Upper lobe of left lung (tissue), 6 donors: Measurements from ENCODE around the gene SNX1. TPM values are rescaled to one million over a fixed set of nuclear protein-coding genes. Genes with fewer than 3 reads are reported as not detected.

ENCODE experiments used
- ATAC-seq, 2 donors: fragments of 200-7000 bp; cut with Tn5 transposase; one replicate each; pipeline ENCODE4 v1.9.1; 2022; ENCODE audit warnings: mild to moderate bottlenecking in 2 of 2, moderate library complexity in 2 of 2; ENCODE audit not compliant: low FRiP score in 2 of 2
- DNase-seq, 2 donors: peaks; one replicate each; pipeline ENCODE4 v3.0.0-alpha.2; 2019 to 2020
- H3K27ac ChIP-seq, 4 donors: fragments of 200-600 bp; sonication (generic); one replicate each; pipeline ENCODE4 v1.5.1; 2016 to 2019
- H3K27me3 ChIP-seq, 4 donors: fragments of 200-600 bp; sonication (generic); one replicate each; pipeline ENCODE4 v1.5.1; 2017 to 2019
- H3K36me3 ChIP-seq, 4 donors: fragments of 200-600 bp; sonication (generic); one replicate each; pipeline ENCODE4 v1.5.1; 2016 to 2019
- H3K4me1 ChIP-seq, 4 donors: fragments of 200-600 bp; sonication (generic); one replicate each; pipeline ENCODE4 v1.5.1; 2018 to 2019
- H3K4me3 ChIP-seq, 4 donors: fragments of 200-600 bp; sonication (generic); one replicate each; pipeline ENCODE4 v1.5.1; 2017 to 2019; ENCODE audit warnings: mild to moderate bottlenecking in 2 of 4, moderate library complexity in 1 of 4
- H3K9me3 ChIP-seq, 4 donors: fragments of 200-600 bp; sonication (generic); one replicate each; pipeline ENCODE4 v1.5.1; 2018 to 2019
- EP300 ChIP-seq, 4 donors: sonication (generic); formaldehyde crosslinking; IDR thresholded peaks; one replicate each; pipeline ENCODE4 v1.5.1; 2017; ENCODE audit warnings: antibody characterized with exemption in 4 of 4, control low read depth in 2 of 4
- POLR2A ChIP-seq, 4 donors: fragments of 450-650 bp; IDR thresholded peaks; one replicate each; pipeline ENCODE4 v1.5.1; 2016 to 2017; ENCODE audit warnings: antibody characterized with exemption in 4 of 4, mild to moderate bottlenecking in 2 of 4
- POLR2AphosphoS5 ChIP-seq, 2 donors: sonication (generic); formaldehyde crosslinking; IDR thresholded peaks; one replicate each; pipeline ENCODE4 v1.5.1; 2017; ENCODE audit warnings: antibody characterized with exemption in 2 of 2
- WGBS, 2 donors: methylation state at CpG; one replicate each; pipeline ENCODE4 v1.1.5; 2017 to 2018; 5-methylcytosine and 5-hydroxymethylcytosine counted together
- total RNA-seq, 6 donors: library from RNA; depleted of rRNA in 4 of 6; stranded (reverse); fragments of >200 nt in 4 of 6; gene quantifications; one replicate each; pipeline versions ENCODE4 v1.1.0 to v1.2.1, GENCODE V29; 2016 to 2021
- TF ChIP-seq, protein P1 (sequence below), 6 experiments: fragments of 450-650 bp in 4 of 6; fragments of 200-600 bp in 2 of 6; sonication (generic) in 2 of 6; IDR thresholded peaks; one replicate each; pipeline ENCODE4 v1.5.1; 2016 to 2019; ENCODE audit warnings: antibody characterized with exemption in 6 of 6
- donor health status: DM: no; HTN: no; CAD: no; lungs with moderate emphysema.
- donor health status: DM: no; HTN: yes; CAD: no; lungs with severe emphysema.

The SNX1 gene
- total RNA-seq, 6 donors from 2014 or later = 103 to 234 (median 154) TPM

DNA sequence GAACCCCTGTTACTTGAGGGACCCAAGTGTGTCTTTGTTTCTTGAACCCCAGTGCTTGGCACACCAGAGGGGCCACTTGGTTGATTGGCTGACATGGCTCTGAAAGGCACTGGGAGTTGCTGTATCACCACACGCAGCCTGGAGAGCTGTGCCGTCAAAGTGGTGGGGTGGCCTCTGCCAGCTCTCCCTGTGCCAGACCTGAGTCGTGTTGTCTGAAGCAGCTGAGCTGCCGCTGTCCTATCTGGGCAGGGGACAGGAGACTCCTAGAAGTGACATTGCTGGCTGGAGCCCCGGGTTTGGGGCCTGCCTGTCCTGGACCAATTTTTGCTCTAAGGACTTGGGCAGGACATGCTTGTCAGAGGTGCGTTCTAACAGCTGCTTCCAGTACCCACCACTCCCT lies 50.3 kb downstream of the SNX1 start:
- no peak overlapping the region for H3K4me3 ChIP-seq
- peaks cover 1 to 13% (median 6%) of the 10 kb centered on the region in 4 donors for H3K4me1 ChIP-seq
- H3K27ac ChIP-seq = no peak overlapping the region
- 78 to 90% methylated on average over 2 to 6 of the region's 6 CpGs for WGBS, 2 donors
- ATAC-seq (no peak), DNase-seq (no peak)
- H3K36me3 ChIP-seq = peaks cover 3 to 54% (median 31%) of the 10 kb centered on the region in 4 donors
- no peaks in the 10 kb centered on the region for H3K9me3 ChIP-seq
- H3K27me3 ChIP-seq = no peaks in the 10 kb centered on the region
- TF ChIP-seq EP300 (IDR thresholded peaks at IDR 0.05) (no peak), POLR2A (IDR thresholded peaks at IDR 0.05) (no peak), POLR2AphosphoS5 (IDR thresholded peaks at IDR 0.05) (no peak)
- TF ChIP-seq, protein P1, sequence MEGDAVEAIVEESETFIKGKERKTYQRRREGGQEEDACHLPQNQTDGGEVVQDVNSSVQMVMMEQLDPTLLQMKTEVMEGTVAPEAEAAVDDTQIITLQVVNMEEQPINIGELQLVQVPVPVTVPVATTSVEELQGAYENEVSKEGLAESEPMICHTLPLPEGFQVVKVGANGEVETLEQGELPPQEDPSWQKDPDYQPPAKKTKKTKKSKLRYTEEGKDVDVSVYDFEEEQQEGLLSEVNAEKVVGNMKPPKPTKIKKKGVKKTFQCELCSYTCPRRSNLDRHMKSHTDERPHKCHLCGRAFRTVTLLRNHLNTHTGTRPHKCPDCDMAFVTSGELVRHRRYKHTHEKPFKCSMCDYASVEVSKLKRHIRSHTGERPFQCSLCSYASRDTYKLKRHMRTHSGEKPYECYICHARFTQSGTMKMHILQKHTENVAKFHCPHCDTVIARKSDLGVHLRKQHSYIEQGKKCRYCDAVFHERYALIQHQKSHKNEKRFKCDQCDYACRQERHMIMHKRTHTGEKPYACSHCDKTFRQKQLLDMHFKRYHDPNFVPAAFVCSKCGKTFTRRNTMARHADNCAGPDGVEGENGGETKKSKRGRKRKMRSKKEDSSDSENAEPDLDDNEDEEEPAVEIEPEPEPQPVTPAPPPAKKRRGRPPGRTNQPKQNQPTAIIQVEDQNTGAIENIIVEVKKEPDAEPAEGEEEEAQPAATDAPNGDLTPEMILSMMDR (IDR thresholded peaks at IDR 0.05) = no peak

DNA sequence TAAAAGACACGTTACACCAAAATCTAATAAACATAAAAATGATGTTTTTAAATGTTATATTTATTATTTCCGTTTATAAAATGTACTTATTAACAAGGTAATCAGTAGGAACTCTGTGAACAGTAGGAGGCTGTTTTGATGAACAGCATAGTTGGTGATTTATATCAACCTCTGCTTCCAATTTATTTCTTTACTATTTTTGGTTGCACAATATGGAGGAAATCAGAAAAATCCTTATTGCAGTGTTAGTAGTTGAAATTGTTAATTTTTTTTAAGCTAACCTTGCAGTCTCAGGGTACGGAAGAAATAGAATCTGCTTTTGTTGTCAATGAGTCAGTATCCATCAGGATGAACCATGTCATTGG lies 50.7 kb downstream of the SNX1 start:
- H3K4me1 ChIP-seq = peaks cover 6 to 17% (median 10%) of the 10 kb centered on the region in 4 donors
- no peaks in the 10 kb centered on the region for H3K9me3 ChIP-seq
- DNase-seq (no peak), ATAC-seq (no peak)
- TF ChIP-seq POLR2AphosphoS5 (IDR thresholded peaks at IDR 0.05) (no peak), POLR2A (IDR thresholded peaks at IDR 0.05) (no peak)
- TF ChIP-seq, protein P1 (IDR thresholded peaks at IDR 0.05) = no peak
- H3K36me3 ChIP-seq = peaks cover 3 to 49% (median 27%) of the 10 kb centered on the region in 4 donors
- no peak overlapping the region for H3K27ac ChIP-seq
- H3K4me3 ChIP-seq = no peak overlapping the region
- peaks cover 0 to 3% (median under 1%) of the 10 kb centered on the region in 4 donors for H3K27me3 ChIP-seq
- 85 to 87% methylated on average over 3 of the region's 3 CpGs for WGBS, 2 donors

DNA sequence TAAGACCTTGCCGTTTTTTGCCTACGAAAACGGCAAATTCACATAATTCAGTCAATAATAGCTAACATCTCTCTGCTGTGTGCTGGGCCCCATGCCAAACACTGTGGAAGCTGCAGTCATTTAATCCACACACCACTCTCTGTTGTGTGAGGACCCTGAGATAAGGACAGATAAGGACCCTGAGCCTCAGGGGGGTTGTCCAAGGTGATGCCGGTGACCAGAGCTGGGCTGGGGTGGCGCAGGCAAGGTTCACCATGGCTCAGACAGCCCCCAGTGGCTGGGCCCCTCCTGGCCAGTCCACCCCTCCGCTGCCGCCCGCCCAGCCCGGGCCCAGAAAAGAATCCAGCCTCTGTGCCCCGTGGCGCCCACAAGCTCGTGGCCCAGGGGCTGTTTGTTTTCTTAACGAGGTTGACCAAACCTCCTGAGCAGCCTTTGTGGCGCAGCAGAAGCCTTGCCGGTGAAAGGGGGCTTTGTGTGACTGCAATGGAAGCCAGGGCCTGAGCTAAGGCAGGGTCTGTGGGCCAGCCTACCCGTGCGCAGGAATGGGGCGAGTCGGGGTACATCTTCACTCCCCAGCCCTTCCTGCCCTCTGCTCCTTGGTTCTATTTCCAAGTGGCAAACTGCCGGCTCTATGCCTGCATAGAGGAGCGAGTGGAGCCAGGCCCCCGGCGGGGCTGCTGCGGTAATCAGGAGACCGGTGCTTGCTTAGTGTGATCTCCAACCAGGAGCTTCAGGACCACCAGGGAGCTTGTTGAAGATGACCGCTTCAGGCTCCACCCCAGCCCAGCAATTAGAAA lies 51.3 kb downstream of the SNX1 start:
- Histone ChIP-seq H3K27me3 (peaks cover 0 to 9% (median 6%) of the 10 kb centered on the region in 4 donors), H3K27ac (no peak overlapping the region), H3K4me3 (no peak overlapping the region), H3K9me3 (no peaks in the 10 kb centered on the region), H3K36me3 (peaks cover 3 to 43% (median 23%) of the 10 kb centered on the region in 4 donors), H3K4me1 (peaks cover 11 to 23% (median 16%) of the 10 kb centered on the region in 4 donors)
- 77 to 82% methylated on average over 12 to 26 of the region's 26 CpGs for WGBS, 2 donors
- DNase-seq = peak in 1 of 2 donors; percentile 68
- ATAC-seq = no peak
- no peak for TF ChIP-seq POLR2AphosphoS5 (IDR thresholded peaks at IDR 0.05)

DNA sequence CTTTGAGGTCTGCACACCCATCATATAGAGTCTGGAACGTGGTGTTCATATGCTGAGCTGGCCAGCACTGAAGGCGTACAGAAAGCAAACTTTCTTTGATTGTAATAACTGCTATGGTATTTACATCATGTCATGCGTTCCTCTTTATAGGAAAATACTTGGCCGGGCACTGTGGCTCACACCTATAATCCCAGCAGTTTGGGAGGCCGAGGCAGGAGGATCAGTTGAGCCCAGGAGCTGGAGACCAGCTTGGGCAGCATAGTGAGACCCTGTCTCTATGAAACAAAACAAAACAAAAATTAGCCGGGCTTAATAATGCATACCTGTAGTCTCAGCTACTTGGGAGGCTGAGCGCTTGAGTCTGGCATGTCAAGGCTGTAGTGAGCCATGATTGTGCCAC lies 52.4 kb downstream of the SNX1 start:
- Histone ChIP-seq H3K4me1 (peaks cover 21 to 34% (median 27%) of the 10 kb centered on the region in 4 donors), H3K27ac (no peak overlapping the region), H3K4me3 (no peak overlapping the region), H3K36me3 (peaks cover 3 to 33% (median 15%) of the 10 kb centered on the region in 4 donors), H3K27me3 (peaks cover 0 to 19% (median 10%) of the 10 kb centered on the region in 4 donors), H3K9me3 (no peaks in the 10 kb centered on the region)
- TF ChIP-seq POLR2AphosphoS5 (IDR thresholded peaks at IDR 0.05) (no peak), EP300 (IDR thresholded peaks at IDR 0.05) (no peak), POLR2A (IDR thresholded peaks at IDR 0.05) (no peak)
- TF ChIP-seq, protein P1 (IDR thresholded peaks at IDR 0.05) = no peak
- no peak for ATAC-seq
- DNase-seq = no peak
- 86% methylated on average over 7 of the region's 7 CpGs for WGBS, 2 donors

DNA sequence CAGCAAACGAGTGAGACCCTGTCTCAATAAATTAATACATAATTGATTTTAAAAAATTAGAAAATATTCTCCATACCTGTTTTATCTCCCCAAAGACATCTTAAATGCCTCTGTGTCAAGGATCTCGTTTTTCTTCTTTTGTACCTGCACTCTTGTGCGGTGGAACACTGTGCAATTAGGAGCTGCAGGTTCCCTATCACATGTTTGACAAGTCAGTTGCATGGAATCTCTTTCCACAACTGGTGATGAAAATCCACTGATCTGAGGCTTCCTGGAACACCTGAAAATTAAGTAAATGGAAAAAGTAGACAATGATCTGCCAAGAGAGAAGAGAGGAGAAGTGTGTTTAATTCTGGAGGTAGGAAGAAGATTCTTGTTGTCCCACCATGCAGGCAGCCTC lies 52.8 kb downstream of the SNX1 start:
- no peak for TF ChIP-seq EP300 (IDR thresholded peaks at IDR 0.05)
- TF ChIP-seq, protein P1 (IDR thresholded peaks at IDR 0.05) = no peak
- TF ChIP-seq POLR2A (IDR thresholded peaks at IDR 0.05) = no peak
- WGBS, 2 donors = 85 to 89% methylated on average over 3 of the region's 3 CpGs
- Histone ChIP-seq H3K27ac (no peak overlapping the region), H3K27me3 (peaks cover 0 to 19% (median 10%) of the 10 kb centered on the region in 4 donors), H3K36me3 (peaks cover under 1 to 28% (median 12%) of the 10 kb centered on the region in 4 donors), H3K4me3 (no peak overlapping the region), H3K4me1 (peaks cover 26 to 38% (median 31%) of the 10 kb centered on the region in 4 donors), H3K9me3 (no peaks in the 10 kb centered on the region)
- ATAC-seq (no peak), DNase-seq (no peak)
